GM12891 (cell line): ENCODE measurements around the gene NAP1L3. TPM values are rescaled to one million over a fixed set of nuclear protein-coding genes. Genes with fewer than 3 reads are reported as not detected.

Experiments used
- DNase-seq: peaks from one replicate; pipeline ENCODE4 v3.0.0; 2011; ENCODE audit warnings: low spot score; ENCODE audit not compliant: insufficient read length
- FAIRE-seq: peaks from 2 replicates; lab custom pipeline; 2011; peaks lifted over from hg19 to GRCh38; lab: Jason Lieb, UNC
- PAX5 ChIP-seq: IDR thresholded peaks from 2 replicates; pipeline ENCODE4 v1.6.1; 2011; ENCODE audit warnings: low read length, moderate library complexity, mild to moderate bottlenecking; ENCODE audit not compliant: insufficient read depth, severe bottlenecking
- POLR2A ChIP-seq: IDR thresholded peaks from 2 replicates; pipeline ENCODE4 v1.6.1; 2011; ENCODE audit warnings: low read depth, low read length, control low read depth
- POLR2AphosphoS5 ChIP-seq: IDR thresholded peaks from 2 replicates; pipeline ENCODE4 v1.6.1; 2011; ENCODE audit warnings: low read depth, low read length, control low read depth
- POU2F2 ChIP-seq: IDR thresholded peaks from 2 replicates; pipeline ENCODE4 v1.6.1; 2011; ENCODE audit warnings: low read depth, mild to moderate bottlenecking, control low read depth, low read length, moderate library complexity
- SPI1 ChIP-seq: IDR thresholded peaks from 2 replicates; pipeline ENCODE4 v1.6.1; 2011; ENCODE audit warnings: low read depth, low read length, control low read depth
- TAF1 ChIP-seq: IDR thresholded peaks from 2 replicates; pipeline ENCODE4 v1.6.1; 2011; ENCODE audit warnings: low read depth, low read length, control low read depth
- polyA plus RNA-seq: library from polyadenylated mRNA; unstranded; fragments of >200 nt; gene quantifications from one replicate; pipeline ENCODE4 v1.2.1, GENCODE V29; 2012; ENCODE audit warnings: low read depth, missing spikeins, inconsistent platforms; ENCODE audit not compliant: missing spikeins

The NAP1L3 gene
- polyA plus RNA-seq: 0.22 TPM

GRCh38 chrX:93673056-93673868 is at the start of gene NAP1L3:
TSS of gene NAP1L3 (minus strand) at chrX:93673578. CDS start at chrX:93673304, 274 bp downstream.
- DNase-seq: peak; percentile 1
- TF ChIP-seq POU2F2 (no peak), POLR2AphosphoS5 (no peak), SPI1 (no peak), POLR2A (no peak), TAF1 (no peak), PAX5 (no peak)
- FAIRE-seq: peak; percentile 56

DNA sequence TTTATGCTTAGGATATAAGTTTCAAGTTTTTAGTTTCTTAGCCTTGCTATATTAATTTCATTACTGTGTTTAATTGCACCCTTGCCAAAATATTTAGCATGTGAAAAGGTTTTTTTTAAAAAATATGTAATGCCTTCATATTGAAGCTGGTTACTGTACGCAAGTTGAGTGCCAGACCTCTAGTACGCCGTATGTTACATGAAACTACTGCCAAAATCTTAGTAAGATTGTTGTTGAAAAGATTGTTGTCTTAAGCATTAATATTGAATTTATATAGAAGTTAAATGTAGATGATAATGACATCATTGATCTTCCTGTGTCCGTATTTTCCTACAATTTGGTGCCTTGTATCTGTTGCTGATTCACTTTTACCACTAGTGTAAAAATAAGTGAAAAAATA is 37.7 kb upstream of the NAP1L3 start:
- no peak for FAIRE-seq
- TF ChIP-seq TAF1: no peak
- TF ChIP-seq POLR2A: no peak
- no peak for TF ChIP-seq POU2F2
- TF ChIP-seq PAX5: no peak

GRCh38 chrX:93703701-93704100 is 30.3 kb upstream of the NAP1L3 start:
- DNase-seq: no peak
- FAIRE-seq: no peak
- TF ChIP-seq PAX5 (no peak), POLR2A (no peak), SPI1 (no peak), POU2F2 (no peak), POLR2AphosphoS5 (no peak), TAF1 (no peak)

More for the DNA sequence above, 37.7 kb upstream of the NAP1L3 start:
- DNase-seq: no peak

- TF ChIP-seq SPI1 (no peak), PAX5 (no peak), POLR2A (no peak), POU2F2 (no peak), TAF1 (no peak), POLR2AphosphoS5 (no peak)
- FAIRE-seq (no peak), DNase-seq (no peak)
These were observed 22.6 kb upstream of the NAP1L3 start for GRCh38 chrX:93695981-93696380.

DNA sequence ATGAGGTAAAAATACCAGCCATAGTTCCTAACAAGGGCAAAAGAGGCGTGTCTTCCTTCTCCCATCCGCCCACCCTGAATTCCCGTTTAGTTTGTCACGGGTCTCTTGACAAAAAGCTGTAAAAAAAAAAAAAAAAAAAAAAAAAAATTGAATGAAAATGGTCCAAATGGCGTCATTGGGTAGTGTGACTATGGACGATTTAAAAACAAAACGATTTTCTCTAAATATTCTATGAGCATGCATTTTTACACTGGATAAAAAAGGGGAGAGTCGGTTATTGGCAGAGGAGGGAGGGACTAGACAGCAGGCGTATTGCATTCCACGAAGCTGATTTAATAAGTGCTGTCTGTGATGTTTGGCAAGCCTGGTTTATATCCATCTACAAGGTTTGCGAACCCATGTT is 492 bp upstream of the NAP1L3 start, which contains the start of gene FAM133A:
Gene FAM133A, plus strand, starts transcription at position 338 of the 403 bp plus-strand sequence. CDS start 35,214 bp downstream, outside the sequence.
- no peak for TF ChIP-seq TAF1
- TF ChIP-seq SPI1: no peak
- TF ChIP-seq POLR2AphosphoS5: no peak
- TF ChIP-seq POLR2A: no peak
- FAIRE-seq (no peak), DNase-seq (no peak)

DNA sequence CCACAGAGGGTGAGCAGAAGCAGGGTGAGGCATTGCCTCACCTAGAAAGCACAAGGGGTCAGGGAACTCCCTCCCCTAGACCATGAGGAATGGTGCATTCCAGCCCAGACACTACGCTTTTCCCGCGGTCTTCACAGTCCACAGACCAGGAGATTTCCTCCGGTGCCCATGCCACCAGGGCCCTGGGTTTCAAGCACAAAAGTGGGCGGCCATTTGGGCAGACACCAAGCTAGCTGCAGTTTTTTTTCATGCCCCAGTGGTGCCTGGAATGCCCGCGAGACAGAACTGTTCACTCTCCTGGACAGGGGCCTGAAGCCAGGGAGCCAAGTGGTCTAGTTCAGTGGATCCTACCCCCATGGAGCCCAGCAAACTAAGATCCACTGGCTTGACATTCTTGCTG is 12.8 kb downstream of the NAP1L3 start:
- TF ChIP-seq SPI1: no peak
- no peak for TF ChIP-seq PAX5
- TF ChIP-seq POLR2AphosphoS5: no peak
- no peak for TF ChIP-seq TAF1
- no peak for TF ChIP-seq POU2F2
- no peak for TF ChIP-seq POLR2A
- no peak for DNase-seq
- no peak for FAIRE-seq

DNA sequence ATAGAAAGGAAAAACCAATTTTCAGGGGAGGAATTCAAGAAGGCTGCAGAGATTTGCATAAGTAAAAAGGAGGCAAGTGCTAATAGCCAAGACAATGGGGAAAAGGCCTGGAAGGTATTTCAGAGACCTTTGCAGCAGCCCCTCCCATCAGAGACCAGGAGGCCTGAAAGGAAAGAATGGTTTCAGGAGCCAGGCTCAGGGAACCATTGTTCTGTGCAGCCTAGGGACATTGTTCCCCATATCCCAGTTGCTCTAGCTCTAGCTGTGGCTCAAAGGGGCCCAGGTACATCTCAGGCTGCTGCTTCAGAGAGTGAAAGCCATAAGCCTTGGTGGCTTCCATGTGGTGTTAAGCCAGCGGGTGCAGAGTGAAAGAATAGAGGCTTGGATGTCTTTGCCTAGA is 24.0 kb downstream of the NAP1L3 start:
- TF ChIP-seq SPI1 (no peak), TAF1 (no peak), POU2F2 (no peak), POLR2AphosphoS5 (no peak), POLR2A (no peak)
- DNase-seq: no peak
- no peak for FAIRE-seq

DNA sequence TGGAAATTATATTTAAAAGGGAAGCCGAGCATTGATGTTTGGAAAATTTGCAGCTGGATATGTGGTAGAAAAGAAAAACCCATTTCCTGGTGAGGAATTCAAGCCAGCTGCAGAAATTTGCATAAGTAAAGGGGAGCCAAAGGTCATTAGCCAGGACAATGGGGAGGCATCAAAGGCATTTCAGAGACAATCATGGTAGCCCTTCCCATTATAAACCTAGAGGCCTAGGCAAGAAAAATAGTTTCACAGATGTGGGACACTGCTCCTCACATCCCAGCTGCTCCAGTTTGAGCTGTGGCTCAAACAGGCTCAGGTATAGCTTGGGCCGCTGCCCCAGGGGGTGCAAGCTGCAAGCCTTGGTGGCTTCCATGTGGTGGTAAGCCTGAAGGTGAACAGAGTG is 35.8 kb downstream of the NAP1L3 start:
- no peak for DNase-seq
- FAIRE-seq: no peak

More for the DNA sequence above, 35.8 kb downstream of the NAP1L3 start:
- TF ChIP-seq POLR2A: no peak
- TF ChIP-seq PAX5: no peak
- TF ChIP-seq POLR2AphosphoS5: no peak
- TF ChIP-seq SPI1: no peak
- TF ChIP-seq POU2F2: no peak
- TF ChIP-seq TAF1: no peak
